ENCODE results near the gene ARHGAP42.

Gene ARHGAP42

DNA sequence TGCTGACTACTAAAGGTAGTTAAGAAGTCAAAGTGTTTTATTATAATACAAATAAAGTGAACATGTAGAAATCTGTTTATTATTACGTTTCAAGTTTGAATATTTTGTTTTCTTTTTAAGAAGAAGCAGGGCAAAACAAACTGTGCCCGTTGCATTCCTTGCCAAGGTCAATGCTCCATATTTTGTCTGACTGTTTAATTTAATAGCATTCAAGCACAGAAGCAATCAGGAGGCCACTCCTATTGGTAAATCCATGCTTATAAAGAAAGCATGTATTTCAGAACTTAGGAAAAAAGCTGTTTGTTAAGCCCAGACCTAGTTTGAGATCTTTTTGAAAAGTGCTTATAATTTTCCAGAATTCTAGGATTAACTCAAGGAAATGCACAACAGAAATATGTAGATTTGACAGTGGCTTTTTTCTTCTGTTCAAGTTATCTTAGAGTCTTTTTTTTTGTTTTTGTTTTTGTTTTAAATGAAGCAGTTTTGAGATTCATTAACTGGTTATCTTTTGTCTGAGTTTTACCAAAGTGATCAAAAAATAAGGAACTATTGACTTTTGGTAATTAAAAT lies 51.7 kb downstream of the ARHGAP42 start:
- DNase-seq = no peak
- no peaks in the 10 kb centered on the region for H3K36me3 ChIP-seq
- no peak overlapping the region for H3K27ac ChIP-seq
- no peak overlapping the region for H3K4me3 ChIP-seq (ENCODE audit: low read depth, low read length)
- no peaks in the 10 kb centered on the region for H3K27me3 ChIP-seq (ENCODE audit: insufficient read depth, low read depth, severe bottlenecking)
- TF ChIP-seq, protein P1, sequence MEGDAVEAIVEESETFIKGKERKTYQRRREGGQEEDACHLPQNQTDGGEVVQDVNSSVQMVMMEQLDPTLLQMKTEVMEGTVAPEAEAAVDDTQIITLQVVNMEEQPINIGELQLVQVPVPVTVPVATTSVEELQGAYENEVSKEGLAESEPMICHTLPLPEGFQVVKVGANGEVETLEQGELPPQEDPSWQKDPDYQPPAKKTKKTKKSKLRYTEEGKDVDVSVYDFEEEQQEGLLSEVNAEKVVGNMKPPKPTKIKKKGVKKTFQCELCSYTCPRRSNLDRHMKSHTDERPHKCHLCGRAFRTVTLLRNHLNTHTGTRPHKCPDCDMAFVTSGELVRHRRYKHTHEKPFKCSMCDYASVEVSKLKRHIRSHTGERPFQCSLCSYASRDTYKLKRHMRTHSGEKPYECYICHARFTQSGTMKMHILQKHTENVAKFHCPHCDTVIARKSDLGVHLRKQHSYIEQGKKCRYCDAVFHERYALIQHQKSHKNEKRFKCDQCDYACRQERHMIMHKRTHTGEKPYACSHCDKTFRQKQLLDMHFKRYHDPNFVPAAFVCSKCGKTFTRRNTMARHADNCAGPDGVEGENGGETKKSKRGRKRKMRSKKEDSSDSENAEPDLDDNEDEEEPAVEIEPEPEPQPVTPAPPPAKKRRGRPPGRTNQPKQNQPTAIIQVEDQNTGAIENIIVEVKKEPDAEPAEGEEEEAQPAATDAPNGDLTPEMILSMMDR (IDR thresholded peaks at IDR 0.05; ENCODE audit: low read depth, low read length) = no peak
- no peaks in the 10 kb centered on the region for H3K9me3 ChIP-seq (ENCODE audit: severe bottlenecking)

DNA sequence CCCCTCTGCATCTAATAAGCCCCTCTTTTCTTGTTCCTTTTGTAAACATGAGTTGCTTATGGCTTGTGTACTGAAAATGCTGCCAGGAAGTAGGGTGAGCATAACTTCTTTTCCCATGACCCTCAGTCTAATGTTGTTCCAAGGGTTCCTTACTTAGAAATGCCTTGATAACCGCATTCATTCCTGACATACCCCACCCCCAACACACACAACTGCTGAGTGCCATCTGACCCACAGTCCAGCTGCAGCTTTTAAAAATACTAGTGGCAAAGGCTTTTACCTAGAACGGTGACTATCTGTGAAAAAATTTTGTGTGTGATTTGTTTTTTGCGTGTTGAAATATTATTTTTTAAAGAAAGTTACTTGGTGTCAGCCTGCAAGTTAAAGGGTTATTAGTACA lies 52.6 kb downstream of the ARHGAP42 start:
- no peaks in the 10 kb centered on the region for H3K9me3 ChIP-seq (ENCODE audit: severe bottlenecking)
- no peaks in the 10 kb centered on the region for H3K36me3 ChIP-seq
- H3K27me3 ChIP-seq (ENCODE audit: insufficient read depth, low read depth, severe bottlenecking) = no peaks in the 10 kb centered on the region
- TF ChIP-seq, protein P1 (IDR thresholded peaks at IDR 0.05; ENCODE audit: low read depth, low read length) = no peak
- no peak for DNase-seq
- H3K4me3 ChIP-seq (ENCODE audit: low read depth, low read length) = no peak overlapping the region
- H3K27ac ChIP-seq = no peak overlapping the region

DNA sequence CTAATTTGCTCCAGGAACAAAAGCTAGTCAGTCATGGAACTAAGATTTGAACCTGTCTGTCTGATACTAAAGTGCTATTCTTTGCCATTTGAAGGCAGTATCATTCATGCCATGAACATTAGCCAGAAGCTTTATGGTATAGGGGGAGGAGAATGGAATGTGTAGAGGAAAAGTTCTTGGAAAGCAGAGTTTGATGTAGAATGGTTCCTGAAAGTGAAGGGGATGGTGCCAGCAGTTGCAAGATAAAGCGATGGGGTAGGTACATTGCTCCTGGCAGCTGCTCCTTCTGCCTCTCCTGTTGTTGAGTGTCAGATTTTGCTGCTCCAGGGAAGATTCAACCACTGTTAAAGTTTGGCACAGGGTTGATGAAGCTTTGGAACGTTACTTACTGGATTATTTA lies 53.4 kb downstream of the ARHGAP42 start:
- Histone ChIP-seq H3K4me3 (ENCODE audit: low read depth, low read length) (no peak overlapping the region), H3K27me3 (ENCODE audit: insufficient read depth, low read depth, severe bottlenecking) (no peaks in the 10 kb centered on the region), H3K36me3 (no peaks in the 10 kb centered on the region), H3K27ac (no peak overlapping the region), H3K9me3 (ENCODE audit: severe bottlenecking) (no peaks in the 10 kb centered on the region)
- TF ChIP-seq, protein P1 (IDR thresholded peaks at IDR 0.05; ENCODE audit: low read depth, low read length) = no peak
- DNase-seq = no peak

DNA sequence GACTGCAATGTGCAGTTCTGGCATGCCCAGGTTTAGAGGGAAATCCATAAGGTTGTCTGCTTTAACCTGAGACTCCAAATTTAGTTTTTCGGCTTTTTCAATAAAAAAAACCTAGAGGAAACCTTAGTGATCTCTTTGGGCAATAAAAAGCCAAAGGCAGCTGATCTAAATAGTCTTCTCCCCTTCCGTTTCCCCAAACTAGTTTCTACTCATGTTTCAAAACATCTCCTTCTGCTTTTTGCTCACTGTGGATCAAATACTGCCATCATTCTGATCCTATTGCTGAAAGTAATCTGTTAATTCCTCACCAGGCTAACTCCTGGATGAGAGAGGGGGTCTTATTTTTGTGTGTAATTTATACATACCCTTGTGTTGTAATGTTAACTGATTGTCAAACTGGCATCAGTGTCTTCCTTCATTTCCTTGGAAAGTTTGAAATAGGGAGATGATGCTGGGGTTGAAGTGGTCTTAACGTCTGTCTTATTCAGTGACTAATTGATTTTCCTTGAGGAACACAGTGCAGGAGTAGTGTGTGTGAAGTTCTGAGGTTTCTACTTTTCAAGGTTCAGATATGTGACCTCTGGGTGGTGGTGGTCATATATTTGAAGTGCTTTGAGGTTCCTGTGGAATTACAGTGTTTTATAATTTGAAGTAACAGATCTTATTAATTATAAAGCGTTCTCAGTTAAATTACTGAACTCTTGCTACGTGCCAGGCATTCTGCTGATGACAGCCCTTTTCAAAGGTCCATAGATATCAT lies 55.0 kb downstream of the ARHGAP42 start:
- DNase-seq = no peak
- TF ChIP-seq, protein P1 (IDR thresholded peaks at IDR 0.05; ENCODE audit: low read depth, low read length) = no peak
- H3K36me3 ChIP-seq = no peaks in the 10 kb centered on the region
- no peaks in the 10 kb centered on the region for H3K9me3 ChIP-seq (ENCODE audit: severe bottlenecking)
- H3K27ac ChIP-seq = no peak overlapping the region
- H3K27me3 ChIP-seq (ENCODE audit: insufficient read depth, low read depth, severe bottlenecking) = no peaks in the 10 kb centered on the region
- no peak overlapping the region for H3K4me3 ChIP-seq (ENCODE audit: low read depth, low read length)

DNA sequence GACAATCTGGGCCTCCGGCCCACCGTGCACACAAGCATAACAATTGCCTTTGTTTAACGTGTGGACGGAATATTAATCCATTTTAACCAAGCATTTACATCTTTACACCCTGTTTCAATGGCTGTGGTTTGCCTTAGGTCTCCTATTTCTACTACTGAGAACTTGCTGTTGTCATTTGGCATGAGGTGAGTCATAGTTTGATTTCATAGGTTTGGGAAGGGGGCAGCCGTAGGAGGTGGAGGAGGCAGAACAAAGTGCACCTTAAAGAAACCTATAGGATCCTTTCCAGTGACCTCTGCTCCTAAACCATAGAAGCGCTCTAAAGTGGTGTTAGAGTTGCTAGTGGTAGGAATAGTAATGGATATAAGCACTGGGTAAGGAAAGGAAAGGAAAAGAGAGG lies 59.4 kb downstream of the ARHGAP42 start:
- Histone ChIP-seq H3K9me3 (ENCODE audit: severe bottlenecking) (peaks cover 11% of the 10 kb centered on the region), H3K27me3 (ENCODE audit: insufficient read depth, low read depth, severe bottlenecking) (no peaks in the 10 kb centered on the region), H3K4me3 (ENCODE audit: low read depth, low read length) (no peak overlapping the region), H3K36me3 (no peaks in the 10 kb centered on the region; the same call in 1 of the 2 replicates), H3K27ac (no peak overlapping the region)
- no peak for DNase-seq
- TF ChIP-seq, protein P1 (IDR thresholded peaks at IDR 0.05; ENCODE audit: low read depth, low read length) = no peak
